ENCODE results near the gene EIPR1. TPM values are rescaled to one million over a fixed set of nuclear protein-coding genes. Genes with fewer than 3 reads are reported as not detected.
A peak's percentile ranks its signal among the peaks of the same experiment; 100 is the strongest.

The EIPR1 gene
- total RNA-seq, 8 experiments from 2014 or later = 27.8 to 41.7 (median 33.5) TPM

DNA sequence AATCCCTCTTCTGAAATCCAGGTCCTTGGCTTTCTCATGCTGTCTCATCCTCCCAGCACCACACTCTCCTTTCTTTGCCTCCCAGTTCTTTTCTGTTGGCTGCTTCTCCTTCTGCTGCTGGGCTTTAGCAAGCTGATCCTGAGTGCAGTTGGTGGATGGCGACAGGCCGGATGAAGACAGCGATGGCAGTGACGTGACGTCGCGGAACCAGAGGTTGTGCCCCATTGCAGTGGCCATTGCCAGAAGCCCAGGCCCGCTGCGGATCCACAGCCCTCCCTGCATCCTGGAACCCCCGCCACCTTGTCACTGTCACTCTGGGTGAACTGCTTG lies 75.2 kb downstream of the EIPR1 start:
- ATAC-seq (replicated peaks in 6 of 8) = no peak
- H3K4me1 ChIP-seq (replicated peaks in 1 of 2) = peaks cover 32 to 40% of the 10 kb centered on the region in 2 donors
- H3K27ac ChIP-seq = peak overlapping the region; percentile 78 to 82
- in situ Hi-C loops (cut with MboI; ENCODE audit: low pct_unique_long_range_greater_than_20kb in 2 of 9, low sequenced_read_pairs in 9 of 9, unreplicated experiment in 9 of 9) = no loop called here
- H3K4me3 ChIP-seq = no peak overlapping the region
- WGBS, 10 experiments = 75 to 100% (median 99%) methylated on average over 1 to 9 of the region's 10 CpGs; no CpG with 5 or more reads in 4 of the 10 experiments

- in situ Hi-C loops (cut with MboI; ENCODE audit: low pct_unique_long_range_greater_than_20kb in 2 of 9, low sequenced_read_pairs in 9 of 9, unreplicated experiment in 9 of 9) = no loop called here
Observed at GRCh38 chr2:3301001-3301400, 76.6 kb downstream of the EIPR1 start.

DNA sequence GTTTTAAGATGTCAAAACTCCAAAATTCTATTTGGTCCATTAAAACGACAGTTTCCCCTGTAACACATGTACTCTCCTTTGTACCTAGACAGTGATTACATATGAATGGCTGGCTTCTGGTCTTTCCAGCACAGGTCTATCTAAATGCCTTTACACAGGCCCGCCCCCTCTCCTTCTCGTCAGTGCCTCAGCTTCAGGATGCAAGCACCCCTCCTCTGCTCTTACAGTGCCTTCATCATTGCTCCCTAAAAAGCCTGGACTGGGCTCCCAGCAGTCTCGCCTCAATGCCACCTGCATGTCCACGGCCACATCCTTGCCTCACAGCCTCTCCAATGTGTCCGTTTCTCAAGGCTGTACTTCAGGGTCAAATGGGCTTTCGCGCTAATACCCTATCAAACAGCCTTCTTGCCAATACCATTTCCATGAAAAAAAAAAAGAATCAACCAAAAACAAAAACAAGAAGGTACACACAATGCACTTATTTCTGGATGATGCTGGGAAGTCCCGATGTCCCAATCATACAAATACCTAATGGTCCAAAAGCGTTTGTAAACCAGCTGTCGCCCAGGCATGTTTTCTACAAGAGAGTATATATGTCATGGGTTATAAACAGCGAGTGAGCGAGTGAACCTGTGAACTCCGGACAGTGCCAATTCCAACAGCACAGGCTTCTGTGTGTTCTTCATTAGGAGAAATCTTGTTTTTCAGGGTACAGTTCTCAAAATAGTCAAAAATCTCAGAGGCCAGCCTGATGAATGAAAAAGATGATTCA lies 77.2 kb downstream of the EIPR1 start:
- ATAC-seq (replicated peaks in 6 of 8) = no peak
- in situ Hi-C loops (cut with MboI; ENCODE audit: low pct_unique_long_range_greater_than_20kb in 2 of 9, low sequenced_read_pairs in 9 of 9, unreplicated experiment in 9 of 9) = no loop called here

More at GRCh38 chr2:3301001-3301400, 76.6 kb downstream of the EIPR1 start:
- WGBS, 10 experiments = 76 to 100% (median 86%) methylated on average over 2 to 5 of the region's 6 CpGs; no CpG with 5 or more reads in 4 of the 10 experiments
- peaks cover 35 to 40% of the 10 kb centered on the region in 2 donors for H3K4me1 ChIP-seq (replicated peaks in 1 of 2)
- H3K4me3 ChIP-seq = no peak overlapping the region
- H3K27ac ChIP-seq = no peak overlapping the region
- ATAC-seq (replicated peaks in 6 of 8) = no peak

GRCh38 chr2:3299703-3300102 lies 77.9 kb downstream of the EIPR1 start:
- in situ Hi-C loops (cut with MboI; ENCODE audit: low pct_unique_long_range_greater_than_20kb in 2 of 9, low sequenced_read_pairs in 9 of 9, unreplicated experiment in 9 of 9) = no loop called here
- Histone ChIP-seq H3K27ac (no peak overlapping the region), H3K4me1 (replicated peaks in 1 of 2) (peaks cover 35 to 40% of the 10 kb centered on the region in 2 donors), H3K4me3 (no peak overlapping the region)
- WGBS, 10 experiments = 83 to 100% (median 93%) methylated on average over 1 to 6 of the region's 7 CpGs; no CpG with 5 or more reads in 2 of the 10 experiments
- ATAC-seq (replicated peaks in 6 of 8) = no peak

More for the DNA sequence above, 77.2 kb downstream of the EIPR1 start:
- no peak overlapping the region for H3K4me3 ChIP-seq
- no peak overlapping the region for H3K27ac ChIP-seq
- 57 to 95% (median 87%) methylated on average over 1 to 11 of the region's 14 CpGs for WGBS, 10 experiments
- H3K4me1 ChIP-seq (replicated peaks in 1 of 2) = peaks cover 35 to 40% of the 10 kb centered on the region in 2 donors

DNA sequence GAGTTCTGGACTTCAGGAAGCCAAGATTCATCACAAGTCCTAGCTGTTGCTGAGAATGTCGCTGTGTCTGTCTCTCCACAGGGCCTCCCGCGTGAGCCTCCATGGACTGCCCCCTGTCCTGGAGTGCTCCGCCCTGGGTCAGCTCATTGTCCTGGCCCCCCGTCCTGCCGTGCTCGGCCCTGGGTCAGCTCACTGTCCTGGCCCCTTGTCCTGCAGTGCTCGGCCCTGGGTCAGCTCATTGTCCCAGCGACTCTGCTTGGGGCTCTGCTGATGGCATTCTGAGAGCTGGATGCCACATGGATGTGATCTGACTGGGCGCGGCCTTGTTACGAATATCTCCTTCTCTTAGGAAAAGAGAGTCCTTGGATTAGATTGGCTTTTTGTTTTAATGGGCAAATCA lies 78.5 kb downstream of the EIPR1 start:
- H3K4me1 ChIP-seq (replicated peaks in 1 of 2) = peaks cover 40 to 44% of the 10 kb centered on the region in 2 donors
- in situ Hi-C loops (cut with MboI; ENCODE audit: low pct_unique_long_range_greater_than_20kb in 2 of 9, low sequenced_read_pairs in 9 of 9, unreplicated experiment in 9 of 9) = no loop called here
- H3K27ac ChIP-seq = no peak overlapping the region
- ATAC-seq (replicated peaks in 6 of 8) = no peak
- no peak overlapping the region for H3K4me3 ChIP-seq
- WGBS, 10 experiments = 83 to 100% (median 97%) methylated on average over 1 to 11 of the region's 12 CpGs; no CpG with 5 or more reads in 6 of the 10 experiments

DNA sequence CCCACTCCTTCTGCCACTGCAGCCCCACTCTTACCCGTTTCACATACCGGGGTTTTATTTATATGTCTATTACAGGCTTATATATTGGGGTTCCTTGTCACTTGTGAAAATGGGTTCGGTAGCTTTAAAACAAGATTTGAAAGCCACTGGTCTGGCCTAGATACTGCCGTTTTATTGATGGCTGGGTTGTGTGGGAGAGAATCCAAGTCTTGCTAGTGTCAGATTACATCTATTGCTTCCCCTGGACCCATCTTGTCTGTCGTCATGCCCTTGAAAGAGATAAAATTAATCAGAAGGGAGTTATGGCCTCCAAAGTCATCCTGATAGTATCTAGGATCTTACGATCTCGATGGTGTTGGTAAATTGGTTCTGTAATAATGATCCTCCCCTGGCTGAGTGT lies 79.4 kb downstream of the EIPR1 start:
- ATAC-seq (replicated peaks in 6 of 8) = no peak
- Histone ChIP-seq H3K4me3 (no peak overlapping the region), H3K4me1 (replicated peaks in 1 of 2) (peaks cover 46 to 47% of the 10 kb centered on the region in 2 donors), H3K27ac (no peak overlapping the region)
- in situ Hi-C loops (cut with MboI; ENCODE audit: low pct_unique_long_range_greater_than_20kb in 2 of 9, low sequenced_read_pairs in 9 of 9, unreplicated experiment in 9 of 9) = no loop called here
- WGBS, 10 experiments = 72 to 100% (median 84%) methylated on average over 1 to 6 of the region's 7 CpGs

DNA sequence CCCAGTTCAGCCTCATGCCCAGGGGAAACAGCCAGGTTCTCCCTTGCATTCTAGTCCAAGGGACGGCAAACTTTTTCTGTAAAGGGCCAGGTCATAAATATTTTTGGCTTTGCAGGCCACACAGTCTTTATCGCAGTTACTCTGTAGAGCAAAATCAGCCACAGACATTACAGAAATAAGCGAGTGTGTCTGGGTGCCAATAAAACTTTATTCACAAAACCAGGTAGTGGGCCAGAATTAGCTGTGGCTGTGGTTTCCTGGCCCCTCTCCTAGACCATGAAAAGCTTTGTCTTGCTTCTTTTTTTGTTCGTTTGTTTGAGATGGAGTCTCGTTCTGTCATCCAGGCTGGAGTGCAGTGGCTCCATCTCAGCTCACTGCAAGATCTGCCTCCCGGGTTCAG lies 80.1 kb downstream of the EIPR1 start:
- ATAC-seq (replicated peaks in 6 of 8) = no peak

DNA sequence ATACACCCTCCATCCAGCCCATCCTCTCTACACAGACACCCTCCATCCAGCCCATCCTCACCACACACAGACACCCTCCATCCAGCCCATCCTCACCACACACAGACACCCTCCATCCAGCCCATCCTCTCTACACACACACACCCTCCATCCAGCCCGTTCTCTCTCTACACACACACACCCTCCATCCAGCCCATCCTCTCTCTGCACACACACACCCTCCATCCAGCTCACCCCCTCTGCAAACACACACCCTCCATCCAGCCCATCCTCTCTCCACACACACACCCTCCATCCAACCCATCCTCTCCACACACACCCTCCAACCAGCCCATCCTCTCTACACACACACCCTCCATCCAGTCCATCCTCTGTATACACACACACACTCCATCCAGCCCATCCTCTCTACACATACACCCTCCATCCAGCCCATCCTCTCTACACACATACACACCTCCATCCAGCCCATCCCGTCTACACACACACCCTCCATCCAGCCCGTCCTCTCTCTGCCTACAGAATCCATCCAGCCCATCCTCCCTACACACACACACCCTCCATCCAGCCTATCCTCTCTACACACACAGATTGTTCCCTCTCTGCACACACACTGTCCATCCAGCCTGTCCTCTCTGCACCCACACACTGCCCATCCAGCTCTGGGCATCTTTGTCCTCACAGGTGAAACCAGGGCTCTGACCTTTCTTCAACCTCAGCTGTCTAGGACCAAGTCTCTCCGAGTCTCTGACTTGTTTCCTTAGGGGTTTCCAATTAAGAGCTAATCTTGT lies 81.2 kb downstream of the EIPR1 start:
- Histone ChIP-seq H3K4me3 (no peak overlapping the region), H3K27ac (no peak overlapping the region), H3K4me1 (replicated peaks in 1 of 2) (peaks cover 33 to 40% of the 10 kb centered on the region in 2 donors)
- ATAC-seq (replicated peaks in 6 of 8) = peak in 1 of 8 experiments; percentile 21
- 43 to 100% (median 84%) methylated on average over 1 to 4 of the region's 4 CpGs; no CpG with 5 or more reads in 2 of the 10 experiments for WGBS, 10 experiments
- in situ Hi-C loops (cut with MboI; ENCODE audit: low pct_unique_long_range_greater_than_20kb in 2 of 9, low sequenced_read_pairs in 9 of 9, unreplicated experiment in 9 of 9) = no loop called here

More for the DNA sequence above, 80.1 kb downstream of the EIPR1 start:
- 90 to 100% (median 100%) methylated on average over 1 to 6 of the region's 6 CpGs; no CpG with 5 or more reads in 2 of the 10 experiments for WGBS, 10 experiments
- no peak overlapping the region for H3K4me3 ChIP-seq
- H3K4me1 ChIP-seq (replicated peaks in 1 of 2) = peaks cover 39 to 44% of the 10 kb centered on the region in 2 donors
- in situ Hi-C loops (cut with MboI; ENCODE audit: low pct_unique_long_range_greater_than_20kb in 2 of 9, low sequenced_read_pairs in 9 of 9, unreplicated experiment in 9 of 9) = no loop called here
- H3K27ac ChIP-seq = no peak overlapping the region

DNA sequence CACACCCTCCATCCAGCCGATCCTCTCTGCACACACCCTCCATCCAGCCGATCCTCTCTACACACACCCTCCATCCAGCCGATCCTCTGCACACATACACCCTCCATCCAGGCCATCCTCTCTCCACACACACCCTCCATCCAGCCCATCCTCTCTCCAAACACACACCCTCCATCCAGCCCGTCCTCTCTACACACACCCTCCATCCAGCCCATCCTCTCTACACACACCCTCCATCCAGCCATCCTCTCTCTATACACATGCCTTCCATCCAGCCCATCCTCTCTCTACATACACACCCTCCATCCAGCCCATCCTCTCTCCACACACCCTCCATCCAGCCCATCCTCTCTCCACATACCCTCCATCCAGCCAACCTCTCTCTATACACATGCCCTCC lies 83.1 kb downstream of the EIPR1 start:
- no peak overlapping the region for H3K4me3 ChIP-seq
- peak in 5 of 8 experiments; percentile 3 to 61 (median 4) for ATAC-seq (replicated peaks in 6 of 8)
- whole genome bisulfite sequencing, 10 experiments = 0 to 86% (median 65%) methylated on average over 1 to 3 of the region's 4 CpGs; no CpG with 5 or more reads in 1 of the 10 experiments
- peak overlapping the region in 1 of 2 donors; percentile 43 for H3K27ac ChIP-seq
- in situ Hi-C loops (cut with MboI; ENCODE audit: low pct_unique_long_range_greater_than_20kb in 2 of 9, low sequenced_read_pairs in 9 of 9, unreplicated experiment in 9 of 9) = no loop called here
- peaks cover 37 to 45% of the 10 kb centered on the region in 2 donors for H3K4me1 ChIP-seq (replicated peaks in 1 of 2)

- in situ Hi-C loops (cut with MboI; ENCODE audit: low pct_unique_long_range_greater_than_20kb in 2 of 9, low sequenced_read_pairs in 9 of 9, unreplicated experiment in 9 of 9) = no loop called here
- 0 to 68% (median 35%) methylated on average over 1 to 3 of the region's 3 CpGs; no CpG with 5 or more reads in 6 of the 10 experiments for WGBS, 10 experiments
Observed at GRCh38 chr2:3294069-3294468, 83.5 kb downstream of the EIPR1 start.

GRCh38 chr2:3293221-3293620 lies 84.4 kb downstream of the EIPR1 start:
- Histone ChIP-seq H3K4me1 (replicated peaks in 1 of 2) (peaks cover 45 to 58% of the 10 kb centered on the region in 2 donors), H3K27ac (no peak overlapping the region), H3K4me3 (no peak overlapping the region)
- no peak for ATAC-seq (replicated peaks in 6 of 8)
- in situ Hi-C loops (cut with MboI; ENCODE audit: low pct_unique_long_range_greater_than_20kb in 2 of 9, low sequenced_read_pairs in 9 of 9, unreplicated experiment in 9 of 9) = no loop called here
- WGBS, 10 experiments = 20 to 100% (median 83%) methylated on average over 1 of the region's 9 CpGs; no CpG with 5 or more reads in 7 of the 10 experiments

More at GRCh38 chr2:3294069-3294468, 83.5 kb downstream of the EIPR1 start:
- ATAC-seq (replicated peaks in 6 of 8) = peak in 7 of 8 experiments; percentile 18 to 90 (median 59)
- Histone ChIP-seq H3K4me1 (replicated peaks in 1 of 2) (peaks cover 37 to 49% of the 10 kb centered on the region in 2 donors), H3K4me3 (no peak overlapping the region), H3K27ac (peak overlapping the region in 1 of 2 donors; percentile 43)

- H3K27ac ChIP-seq = no peak overlapping the region
- 50 to 100% (median 90%) methylated on average over 1 to 9 of the region's 10 CpGs; no CpG with 5 or more reads in 2 of the 10 experiments for WGBS, 10 experiments
- peaks cover 50 to 62% of the 10 kb centered on the region in 2 donors for H3K4me1 ChIP-seq (replicated peaks in 1 of 2)
- no peak overlapping the region for H3K4me3 ChIP-seq
- in situ Hi-C loops (cut with MboI; ENCODE audit: low pct_unique_long_range_greater_than_20kb in 2 of 9, low sequenced_read_pairs in 9 of 9, unreplicated experiment in 9 of 9) = no loop called here
- no peak for ATAC-seq (replicated peaks in 6 of 8)
Observed at GRCh38 chr2:3292416-3292815, 85.2 kb downstream of the EIPR1 start.

DNA sequence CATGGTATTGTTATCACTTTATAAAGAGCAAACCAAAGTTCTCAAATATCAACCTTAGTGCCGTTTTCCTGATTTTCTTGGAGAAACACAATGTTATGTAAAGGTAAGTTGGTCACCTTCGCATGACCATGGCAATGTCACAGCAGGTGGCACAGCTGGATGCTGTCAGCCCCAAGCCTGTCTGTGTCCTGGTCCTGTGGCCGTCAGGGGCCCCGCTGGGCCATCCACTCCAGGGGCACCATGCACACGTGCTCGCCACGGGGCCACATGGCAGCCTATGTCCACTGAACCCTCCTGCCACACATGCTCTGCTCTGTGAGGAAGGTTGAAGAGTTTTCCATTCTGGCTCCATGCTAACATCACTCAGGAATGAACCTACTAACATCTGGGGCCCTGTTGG lies 85.9 kb downstream of the EIPR1 start:
- no peak for ATAC-seq (replicated peaks in 6 of 8)
- H3K4me3 ChIP-seq = no peak overlapping the region
- H3K27ac ChIP-seq = no peak overlapping the region
- in situ Hi-C loops (cut with MboI; ENCODE audit: low pct_unique_long_range_greater_than_20kb in 2 of 9, low sequenced_read_pairs in 9 of 9, unreplicated experiment in 9 of 9) = no loop called here
- peaks cover 50 to 62% of the 10 kb centered on the region in 2 donors for H3K4me1 ChIP-seq (replicated peaks in 1 of 2)
- 80 to 100% (median 87%) methylated on average over 1 to 3 of the region's 7 CpGs; no CpG with 5 or more reads in 7 of the 10 experiments for WGBS, 10 experiments
